GM21529 (cell line): ENCODE data around the gene HIPK1.
"Not testable (repeated sequence)": the region's sequence is repeated elsewhere in the genome, so short reads cannot be mapped to it uniquely, and the experiment has no call there.

Experiments used
- ATAC-seq: cut with Tn5 transposase; IDR thresholded peaks from one replicate; pipeline ENCODE4 v1.9.1; 2021; ENCODE audit not compliant: unreplicated experiment

The HIPK1 gene

DNA sequence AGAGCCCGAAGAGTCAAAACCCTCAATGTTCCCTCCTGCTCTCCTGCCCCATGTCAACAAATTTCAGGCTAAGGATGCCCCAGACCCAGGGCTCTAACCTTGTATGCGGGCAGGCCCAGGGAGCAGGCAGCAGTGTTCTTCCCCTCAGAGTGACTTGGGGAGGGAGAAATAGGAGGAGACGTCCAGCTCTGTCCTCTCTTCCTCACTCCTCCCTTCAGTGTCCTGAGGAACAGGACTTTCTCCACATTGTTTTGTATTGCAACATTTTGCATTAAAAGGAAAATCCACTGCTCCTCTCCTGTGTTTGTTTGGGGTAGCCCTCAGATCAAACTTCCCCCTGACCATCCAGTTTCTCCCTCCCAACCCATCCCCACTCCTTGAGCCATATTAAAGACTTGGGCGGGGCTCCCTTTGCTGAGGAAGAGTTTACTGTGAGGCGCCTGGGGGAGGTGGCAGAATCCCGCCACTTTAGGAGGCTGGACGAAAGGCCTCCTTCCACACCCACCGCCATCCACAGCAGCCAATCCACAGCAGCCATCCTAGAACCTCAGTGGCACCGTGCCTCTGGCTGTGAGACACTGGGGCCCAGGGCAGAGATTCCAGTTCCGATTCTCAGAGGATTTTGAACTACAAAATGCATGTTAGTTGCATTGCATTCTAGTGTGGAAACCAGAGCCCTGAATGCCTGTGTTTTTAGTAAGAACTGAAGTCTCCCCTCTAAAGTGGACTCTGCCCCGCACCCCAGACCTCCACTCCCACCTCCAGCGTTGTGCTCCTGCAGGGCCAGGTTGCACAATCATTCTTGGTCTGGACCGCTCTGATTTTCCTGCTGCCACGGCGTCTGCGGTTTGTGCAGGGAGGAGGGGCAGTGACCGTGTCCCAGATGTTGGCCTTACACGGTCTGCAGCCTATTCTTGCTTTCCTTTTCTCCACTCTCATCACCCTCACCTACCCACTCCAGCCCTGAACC, 53.1 kb downstream of the HIPK1 start:
- no peak for ATAC-seq

DNA sequence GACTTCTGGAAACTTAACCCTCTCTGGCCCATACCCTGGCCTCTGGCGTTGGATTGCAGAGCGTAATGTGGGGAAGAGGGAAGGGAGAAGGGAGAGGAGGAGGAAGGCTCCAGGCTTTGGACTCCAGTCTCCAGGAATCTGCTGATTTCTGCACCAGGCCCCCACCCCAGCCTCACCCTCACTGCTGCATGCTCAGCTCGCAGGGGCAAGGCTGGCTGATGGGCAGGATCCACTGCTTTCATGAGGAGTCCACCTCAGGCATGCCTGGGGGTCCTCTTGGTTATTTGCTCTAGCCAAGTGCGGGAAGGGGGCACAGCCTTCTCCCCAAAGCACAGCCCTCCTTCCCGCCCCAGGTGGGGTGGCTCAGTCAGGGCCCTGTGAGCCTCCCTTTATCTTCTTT, 53.8 kb downstream of the HIPK1 start:
- no peak for ATAC-seq

DNA sequence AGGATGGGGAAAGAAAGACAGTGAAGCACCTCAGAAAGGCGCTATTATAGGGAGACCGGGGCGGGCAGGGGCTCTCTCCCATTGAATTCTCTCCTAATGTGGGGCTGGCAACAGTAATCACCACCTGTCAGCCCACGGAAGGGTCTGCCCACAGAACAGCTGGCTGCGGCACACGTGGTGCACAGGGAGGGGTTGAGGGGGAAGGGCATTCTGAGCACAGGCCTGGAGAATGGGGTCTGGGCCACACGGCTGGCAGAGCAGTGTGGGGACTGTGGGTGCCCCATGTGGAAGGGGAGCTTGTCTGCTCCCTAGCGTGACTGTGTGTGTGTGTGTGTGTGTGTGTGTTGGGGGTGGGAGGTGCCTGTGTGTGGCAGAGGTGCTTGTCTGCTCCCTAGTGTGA, 54.3 kb downstream of the HIPK1 start:
- no peak for ATAC-seq

DNA sequence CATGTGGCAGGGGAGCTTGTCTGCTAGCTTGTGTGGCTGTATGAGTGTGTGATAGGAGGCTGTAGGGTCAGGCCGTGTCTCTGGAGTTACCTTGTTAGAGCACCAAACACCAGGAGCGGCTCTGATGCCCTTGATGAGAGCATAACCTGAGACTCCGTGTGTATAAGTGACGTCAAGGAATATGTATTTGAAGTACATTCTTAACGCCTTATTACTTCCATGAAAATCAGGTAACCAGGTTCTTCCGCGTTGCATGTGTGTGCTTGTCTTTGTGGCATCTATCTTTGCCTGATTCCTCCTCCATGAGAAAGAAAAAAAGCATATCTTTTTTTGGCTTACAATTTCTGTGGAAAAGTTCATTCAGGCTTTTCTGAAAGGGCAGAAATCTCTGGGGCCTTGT, 54.7 kb downstream of the HIPK1 start:
- no peak for ATAC-seq

DNA sequence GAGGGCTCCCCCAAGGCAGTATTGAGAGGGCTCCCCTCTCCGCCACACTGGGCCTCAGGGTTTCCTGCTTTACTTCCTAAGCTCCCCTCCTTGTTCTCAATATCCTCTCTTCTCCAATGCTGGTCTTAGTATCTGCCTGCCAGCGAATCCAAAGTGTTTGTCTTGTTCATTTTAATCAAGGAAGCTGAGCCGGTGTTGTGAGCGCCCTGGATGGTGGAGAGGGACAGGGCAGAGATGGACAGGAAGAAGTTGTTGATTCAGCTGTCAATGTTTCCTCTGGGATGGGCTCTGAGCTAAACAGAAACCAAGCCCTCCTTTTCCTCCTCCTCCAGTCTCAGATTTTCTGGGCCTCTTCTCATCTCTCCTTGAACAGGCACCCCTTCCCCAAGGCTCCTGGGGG, 55.6 kb downstream of the HIPK1 start:
- ATAC-seq: no peak

DNA sequence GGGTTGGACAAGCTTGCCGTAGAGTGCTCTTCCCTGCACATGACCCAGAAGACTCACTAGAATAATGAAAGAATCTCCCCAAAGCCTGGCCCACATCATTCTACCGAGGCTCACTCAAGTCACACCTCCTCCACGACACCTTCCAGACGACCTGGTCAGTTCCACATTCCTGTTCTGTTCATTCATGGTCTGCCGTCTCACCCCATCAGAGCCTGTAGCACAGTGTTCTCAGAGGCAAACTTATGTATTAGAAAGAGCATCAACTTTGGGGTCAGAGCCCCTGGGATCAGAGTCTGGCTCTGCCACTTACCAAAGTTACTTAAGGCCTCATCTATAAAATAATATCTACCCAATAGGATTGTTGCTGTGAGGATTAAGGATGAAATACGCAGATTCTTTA, 57.7 kb downstream of the HIPK1 start:
- ATAC-seq: no peak

DNA sequence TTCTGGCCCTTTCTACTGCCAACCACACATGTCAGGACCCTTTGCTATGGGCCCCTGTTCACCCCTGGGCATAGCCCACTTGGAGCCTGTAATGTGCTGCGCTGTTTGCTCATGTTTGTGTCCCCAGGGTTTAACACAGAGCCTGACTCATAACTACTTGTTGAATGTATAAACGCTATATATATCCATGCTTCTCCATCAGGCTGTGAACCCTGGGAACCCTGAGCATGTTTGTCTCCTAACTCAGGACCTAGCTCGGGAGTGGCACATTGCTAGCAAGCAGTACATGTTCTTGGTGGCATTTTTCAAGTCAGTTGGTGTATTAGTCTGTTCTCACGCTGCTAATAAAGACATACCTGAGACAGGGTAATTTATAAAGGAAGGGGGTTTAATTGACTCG, 58.1 kb downstream of the HIPK1 start:
- ATAC-seq: no peak

DNA sequence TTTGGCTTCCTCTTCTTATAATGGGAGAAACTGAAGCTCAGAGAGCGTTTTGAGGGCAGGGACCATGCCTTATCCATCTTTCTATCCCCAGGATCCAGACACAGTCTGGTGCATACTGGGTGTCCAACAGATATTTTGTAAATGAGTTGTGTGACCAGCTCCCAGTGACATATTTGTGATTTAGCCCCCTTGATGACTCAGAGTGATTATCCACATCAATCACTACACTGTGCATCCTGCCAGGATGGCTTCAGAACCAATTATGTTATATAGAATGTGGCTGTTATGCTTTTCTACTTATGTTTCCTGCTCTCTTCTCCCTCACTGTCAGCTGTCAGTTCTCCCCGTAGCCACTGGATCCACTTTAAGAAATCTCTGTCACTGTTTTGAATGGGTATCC, 61.4 kb downstream of the HIPK1 start:
- no peak for ATAC-seq

DNA sequence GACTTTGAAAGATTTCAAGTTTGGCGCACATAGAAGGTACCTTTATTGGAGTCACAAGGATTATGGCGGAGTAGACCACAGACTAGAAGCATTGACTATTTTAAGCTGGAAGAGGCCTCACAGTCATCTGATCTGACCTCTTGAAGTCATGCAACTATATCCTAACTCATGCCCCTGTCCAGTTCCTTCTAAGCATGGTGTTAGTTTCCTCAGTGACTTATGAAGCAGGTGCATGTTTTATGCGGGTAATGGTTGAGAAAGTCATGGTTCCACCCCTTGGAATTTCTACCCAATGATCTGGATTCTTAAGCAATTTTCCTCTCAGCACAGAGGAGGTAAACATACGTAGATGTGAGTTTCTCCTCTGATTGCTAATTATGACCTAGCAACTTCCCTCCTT, 61.8 kb downstream of the HIPK1 start:
- ATAC-seq: no peak

DNA sequence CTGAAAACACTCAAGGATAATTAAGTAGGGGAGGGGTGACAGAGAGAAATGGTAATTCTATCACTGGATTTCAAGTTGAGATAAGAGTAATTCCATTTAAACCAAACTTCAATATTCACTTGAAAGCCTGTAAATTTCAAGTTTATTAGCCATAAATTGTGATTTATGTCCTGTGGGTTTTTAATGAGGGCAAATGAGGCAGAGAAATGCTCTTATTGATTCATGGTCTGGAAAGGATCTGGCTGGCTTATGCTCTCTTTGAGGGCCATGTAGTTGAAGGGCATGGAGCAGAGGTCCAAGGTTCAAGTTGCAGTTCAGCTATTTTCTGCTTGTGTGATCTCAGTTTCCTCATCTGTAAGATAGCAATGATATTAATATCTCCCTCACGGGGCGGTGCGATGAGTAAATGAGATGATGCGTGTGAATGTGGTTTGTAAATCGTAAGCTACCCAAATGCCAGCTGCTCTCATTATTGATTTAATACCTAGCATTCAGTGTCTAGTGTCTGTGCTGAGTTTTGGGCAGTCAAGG, 62.4 kb downstream of the HIPK1 start:
- ATAC-seq: no peak

DNA sequence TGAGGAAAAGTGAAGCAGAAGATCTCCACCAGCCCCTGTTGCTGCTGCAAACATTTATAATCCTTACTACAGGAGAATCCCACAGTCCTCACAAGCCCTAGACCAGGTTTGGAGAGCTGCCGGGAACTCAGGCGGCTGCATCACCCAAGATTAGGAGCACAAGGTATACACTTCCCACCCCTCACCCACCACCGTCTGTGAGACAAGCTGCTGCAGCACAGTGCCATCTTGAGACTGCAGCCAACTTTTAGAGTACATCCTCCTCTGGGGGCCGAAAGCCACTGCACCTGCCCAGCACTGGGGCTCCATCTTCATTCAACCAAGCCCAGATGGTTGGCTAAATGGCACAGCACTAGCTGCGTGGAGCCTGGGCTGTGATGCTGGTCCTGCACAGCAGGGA, 63.9 kb downstream of the HIPK1 start:
- no peak for ATAC-seq

DNA sequence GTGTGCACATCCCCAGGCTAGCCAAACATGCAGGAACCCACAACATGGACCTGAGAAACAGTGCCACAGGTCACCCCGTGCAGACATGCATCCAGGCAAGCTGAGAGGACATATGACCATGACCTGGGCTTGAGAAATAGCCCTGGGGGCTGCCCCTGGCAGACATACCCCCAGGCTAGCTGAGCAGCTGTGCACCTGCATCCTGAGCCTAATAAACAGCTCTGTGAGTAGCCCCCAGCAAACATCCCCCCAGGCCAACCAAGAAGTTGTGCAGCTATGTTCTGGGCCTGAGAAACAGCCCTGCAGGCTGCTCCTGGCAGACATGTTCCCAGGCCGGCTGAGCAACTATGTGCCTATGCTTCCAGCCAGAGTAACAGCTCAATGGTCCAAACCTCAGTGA, 64.6 kb downstream of the HIPK1 start:
- no peak for ATAC-seq

DNA sequence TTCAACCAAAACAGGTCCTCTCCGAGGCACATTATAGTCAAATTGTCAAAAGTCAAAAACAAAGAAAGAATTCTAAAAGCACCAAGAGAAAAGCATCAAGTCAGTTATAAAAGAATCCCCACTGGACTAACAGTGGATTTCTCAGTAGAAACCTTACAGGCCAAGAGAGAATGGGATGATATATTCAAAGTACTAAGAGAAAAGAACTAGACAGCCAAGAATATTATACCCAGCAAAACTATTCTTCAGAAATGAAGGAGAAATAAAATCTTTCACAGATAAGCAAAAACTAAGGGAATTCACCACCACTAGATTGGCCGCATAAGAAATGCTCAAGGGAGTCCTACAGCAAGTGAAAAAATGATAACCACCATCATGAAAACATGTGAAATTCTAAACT, 66.3 kb downstream of the HIPK1 start:
- ATAC-seq: no peak

DNA sequence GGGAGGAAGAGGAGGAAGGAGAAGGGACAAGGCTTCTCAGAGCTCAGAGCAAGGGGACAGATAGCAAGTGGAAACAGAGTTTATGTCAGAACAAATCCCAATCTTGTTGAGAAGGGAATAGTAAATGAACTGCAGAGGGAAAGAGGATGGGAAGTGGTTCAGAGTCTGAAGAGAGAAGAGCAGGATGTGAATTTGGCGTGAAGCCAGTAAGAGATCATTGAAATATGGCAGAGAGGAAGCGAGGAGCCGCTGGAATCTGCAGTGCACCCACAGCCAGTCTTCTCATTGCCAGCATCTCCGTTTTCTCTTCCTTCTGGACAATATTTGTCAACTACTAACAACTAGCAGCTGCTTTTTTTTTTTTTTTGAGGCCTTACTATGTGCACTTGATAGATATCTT, 69.2 kb downstream of the HIPK1 start:
- no peak for ATAC-seq

DNA sequence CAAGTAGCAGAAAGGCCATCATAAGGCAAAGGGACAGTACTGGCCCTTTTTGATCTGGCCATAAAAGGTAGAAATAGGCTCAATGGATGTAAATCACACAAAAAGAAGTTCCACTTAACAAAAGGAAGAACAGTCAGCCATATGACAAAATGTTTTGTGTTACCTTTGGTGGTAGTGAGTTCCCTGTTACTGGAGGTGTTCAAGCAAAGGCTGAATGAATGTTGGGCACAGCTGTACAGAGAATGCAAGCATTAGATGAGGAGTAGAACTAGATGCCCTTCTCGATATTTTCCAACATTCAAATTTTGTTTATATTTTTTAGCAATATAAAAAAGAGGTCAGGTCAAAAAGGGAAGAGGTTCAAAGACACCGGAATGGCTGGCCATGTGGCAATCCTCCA, 70.1 kb downstream of the HIPK1 start:
- ATAC-seq: no peak

DNA sequence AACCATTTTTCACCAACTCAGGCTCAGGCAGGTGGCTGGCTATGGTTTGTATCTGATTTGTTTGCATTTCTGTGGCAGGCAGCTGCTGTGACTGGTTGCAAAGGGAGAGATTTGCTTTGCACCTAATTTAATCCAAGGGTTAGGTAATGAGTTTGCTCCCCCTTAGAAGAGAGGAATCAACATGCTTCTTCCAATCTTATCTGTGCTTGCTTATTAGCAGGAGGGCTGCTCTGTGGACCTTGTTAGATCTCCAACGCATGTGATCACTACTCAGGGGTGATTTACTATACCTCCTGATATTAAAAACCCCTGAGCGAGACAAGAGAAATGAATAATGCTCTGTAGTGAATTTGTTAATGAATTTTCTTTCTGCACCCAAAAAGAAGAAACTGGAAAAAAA, 70.7 kb downstream of the HIPK1 start:
- ATAC-seq: no peak

DNA sequence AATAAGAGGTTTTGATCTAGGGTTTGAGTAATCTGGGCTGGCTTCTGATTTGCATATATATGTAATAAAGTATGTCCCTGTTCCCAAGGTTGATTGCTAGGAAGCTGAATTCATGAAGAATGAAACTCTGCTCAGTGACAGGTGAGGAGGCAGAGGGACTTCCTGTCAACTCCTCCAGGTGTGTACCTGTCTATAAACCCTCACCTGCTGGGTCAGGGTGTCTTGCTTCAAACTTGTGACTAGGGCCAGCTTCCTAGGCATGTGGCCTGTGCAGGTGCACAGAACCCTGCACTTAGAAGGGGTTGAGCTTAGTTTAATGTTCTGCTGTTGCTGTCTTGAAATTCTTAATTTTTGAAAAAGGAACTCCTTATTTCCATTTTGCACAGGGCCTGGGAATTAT, 71.3 kb downstream of the HIPK1 start:
- ATAC-seq: no peak

DNA sequence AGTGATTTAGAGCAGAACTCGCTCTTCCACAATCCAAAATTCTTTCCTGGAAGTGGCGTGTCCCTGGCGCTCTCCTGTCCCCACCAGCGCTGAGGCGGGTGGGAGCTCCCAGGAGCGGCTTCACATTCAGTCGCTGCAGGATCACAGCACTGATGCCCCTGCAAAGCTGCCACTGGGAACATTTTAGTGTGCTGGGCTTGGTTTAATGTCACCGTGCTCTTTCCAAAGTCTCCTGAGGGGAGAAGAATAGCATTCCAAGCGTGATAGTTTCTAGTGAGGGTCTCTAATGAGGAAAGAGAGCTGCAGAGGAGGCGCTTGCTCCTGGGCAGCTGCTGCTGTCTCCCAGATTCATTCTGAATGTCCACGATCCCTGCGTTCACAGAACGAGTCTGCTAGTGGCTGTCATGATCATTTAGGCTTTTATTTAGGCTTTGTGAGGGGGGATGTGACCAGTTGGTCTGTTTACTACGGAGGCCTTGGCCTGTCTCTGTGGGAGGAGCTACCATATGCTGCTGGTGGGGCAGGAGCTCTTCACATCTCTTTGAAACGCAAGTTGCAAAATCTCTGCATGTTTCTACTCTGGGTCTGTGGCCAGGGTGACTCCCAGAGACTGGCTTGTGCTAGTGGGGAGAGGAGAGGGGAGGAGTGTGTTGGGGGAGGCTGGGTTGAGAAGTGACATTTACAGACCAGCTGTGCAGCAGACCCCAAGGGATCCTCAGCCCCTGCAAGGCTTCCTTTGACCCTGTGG, 73.5 kb downstream of the HIPK1 start:
- no peak for ATAC-seq

DNA sequence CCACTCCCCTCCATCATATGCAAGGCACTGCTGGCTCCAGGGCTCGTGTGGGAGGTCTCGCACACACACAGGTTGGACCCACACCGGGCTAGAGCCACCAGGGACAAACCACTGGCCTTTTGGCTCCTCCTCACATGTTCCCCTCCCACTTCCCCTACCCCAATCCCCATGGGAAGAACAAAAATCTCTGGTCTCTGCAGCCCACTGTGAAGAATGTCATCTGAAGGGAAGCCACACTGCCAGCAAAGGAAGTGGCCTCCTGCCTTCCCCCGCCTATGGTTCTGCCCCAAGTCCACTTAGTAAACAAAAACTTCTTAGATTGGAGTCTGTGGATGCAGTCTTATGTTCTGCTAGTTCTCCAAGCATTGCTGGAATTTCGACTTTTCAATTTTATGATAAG, 74.3 kb downstream of the HIPK1 start:
- no peak for ATAC-seq

DNA sequence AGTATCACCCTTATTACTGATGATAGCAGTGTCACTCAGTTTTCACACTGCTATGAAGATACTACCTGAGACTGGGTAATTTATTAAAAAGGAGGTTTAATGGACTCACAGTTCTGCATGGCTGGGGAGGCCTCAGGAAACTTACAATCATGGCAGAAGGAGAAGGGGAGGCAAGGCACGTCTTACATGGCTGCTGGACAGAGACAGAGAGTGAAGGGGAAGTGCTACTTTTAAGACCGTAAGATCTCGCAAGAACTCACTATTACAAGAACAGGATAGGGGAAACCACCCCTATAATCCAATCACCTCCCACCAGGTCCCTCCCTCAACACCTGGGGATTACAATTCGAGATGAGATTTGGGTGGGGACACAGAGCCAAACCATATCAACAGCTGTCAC, 77.7 kb downstream of the HIPK1 start:
- ATAC-seq: not testable (repeated sequence)

DNA sequence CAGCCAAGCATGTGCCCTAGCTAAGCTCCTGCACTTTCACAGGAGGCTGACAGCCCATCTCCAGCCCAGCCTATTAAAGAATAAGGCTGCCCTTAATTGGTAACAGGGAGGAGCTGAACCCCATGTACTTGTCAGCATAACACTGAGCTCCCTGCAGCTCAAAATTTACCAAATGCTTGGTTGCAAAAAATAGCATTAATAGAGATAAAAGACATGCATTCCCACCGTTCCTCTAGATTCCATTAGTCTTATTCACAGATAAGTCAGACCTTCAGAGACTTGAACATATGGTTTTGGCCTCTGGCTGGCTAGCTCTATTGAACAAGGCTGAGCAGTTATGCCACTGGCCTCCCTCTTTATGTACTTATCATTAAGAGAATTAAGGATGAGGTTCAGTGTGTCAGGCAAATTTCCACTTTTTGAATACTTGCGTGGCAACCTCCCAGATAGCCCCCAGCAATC, 79.4 kb downstream of the HIPK1 start:
- ATAC-seq: no peak

DNA sequence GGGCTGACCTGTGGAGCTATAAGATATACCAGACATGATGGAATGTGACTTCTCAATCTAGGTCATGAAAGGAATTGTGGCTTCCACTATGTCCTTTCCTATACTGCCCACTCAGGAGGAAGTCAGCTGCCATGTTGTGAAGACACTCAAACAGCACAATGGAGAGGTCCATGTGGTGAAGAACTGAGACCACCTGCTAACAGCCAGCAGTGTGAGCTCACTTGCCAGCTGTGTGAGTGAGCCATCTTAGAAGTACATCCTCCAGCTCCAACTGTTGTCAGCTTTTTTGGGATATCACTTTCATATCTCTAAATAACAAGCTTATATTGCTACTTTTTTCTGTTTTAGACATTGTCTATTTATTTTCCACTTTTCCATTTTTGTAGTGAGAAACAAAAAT, 79.9 kb downstream of the HIPK1 start:
- no peak for ATAC-seq
